AG09319 (cell line): ENCODE results near the gene MED27.
"Not testable (repeated sequence)": the region's sequence is repeated elsewhere in the genome, so short reads cannot be mapped to it uniquely, and the experiment has no call there.

Source experiments
- DNase-seq: peaks from one replicate; pipeline ENCODE4 v3.0.0-alpha.2; 2010; ENCODE audit warnings: low read depth; ENCODE audit errors: extremely low read depth
- CTCF ChIP-seq: IDR thresholded peaks from 2 replicates; pipeline ENCODE4 v1.5.1; 2011; ENCODE audit warnings: low read depth, mild to moderate bottlenecking, inconsistent platforms, low read length, moderate library complexity

Gene MED27

DNA sequence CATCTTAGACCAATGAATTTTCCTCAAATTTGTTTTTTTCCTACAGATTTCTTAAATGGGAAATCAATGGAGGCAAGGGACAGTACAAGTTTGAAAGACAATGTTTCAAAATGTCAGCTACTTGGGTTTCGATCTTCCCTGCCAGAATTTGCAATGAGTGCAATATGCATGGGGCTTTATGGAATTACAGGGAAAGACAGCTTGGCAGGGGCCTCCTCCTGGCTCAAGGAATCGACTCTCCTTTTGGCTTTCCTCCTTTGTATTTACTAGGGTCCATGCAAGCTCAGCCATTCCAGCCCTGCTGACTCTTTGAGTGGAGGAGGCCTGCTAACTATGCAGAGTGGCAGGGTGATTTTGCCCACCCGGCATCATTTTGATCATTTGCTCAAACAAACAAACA is 63.2 kb downstream of the MED27 start:
- no peak for DNase-seq
- TF ChIP-seq CTCF: no peak

- no peak for DNase-seq
- no peak for TF ChIP-seq CTCF
Observed at GRCh38 chr9:132015866-132016265, 63.8 kb downstream of the MED27 start.

DNA sequence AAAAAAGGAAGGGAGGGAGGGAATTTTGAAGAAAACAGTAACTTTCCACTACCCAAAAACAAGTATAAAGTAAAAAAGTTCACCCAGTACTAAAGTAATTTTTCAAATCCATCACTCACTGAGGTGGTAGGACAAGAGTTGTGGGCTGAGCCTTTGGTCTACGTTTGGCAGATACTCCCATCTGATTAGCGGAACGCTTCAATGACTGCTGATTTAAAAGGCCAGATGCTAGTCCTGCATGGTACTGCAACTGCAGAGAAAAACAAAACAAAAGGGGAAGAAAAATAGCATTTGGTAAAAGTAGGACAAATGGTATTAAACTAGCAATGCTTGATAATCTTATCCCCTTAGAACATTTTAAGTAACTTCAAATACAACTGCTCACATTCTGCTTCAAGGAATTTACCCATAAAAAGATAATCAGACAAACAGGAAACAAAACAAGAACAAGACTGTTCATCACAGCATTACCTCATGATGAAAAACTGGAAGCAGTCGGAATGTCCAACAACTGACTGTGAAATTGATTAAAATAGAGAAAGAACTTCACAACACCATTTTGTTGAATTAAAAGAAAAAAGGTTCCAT is 65.4 kb downstream of the MED27 start:
- TF ChIP-seq CTCF: no peak

DNA sequence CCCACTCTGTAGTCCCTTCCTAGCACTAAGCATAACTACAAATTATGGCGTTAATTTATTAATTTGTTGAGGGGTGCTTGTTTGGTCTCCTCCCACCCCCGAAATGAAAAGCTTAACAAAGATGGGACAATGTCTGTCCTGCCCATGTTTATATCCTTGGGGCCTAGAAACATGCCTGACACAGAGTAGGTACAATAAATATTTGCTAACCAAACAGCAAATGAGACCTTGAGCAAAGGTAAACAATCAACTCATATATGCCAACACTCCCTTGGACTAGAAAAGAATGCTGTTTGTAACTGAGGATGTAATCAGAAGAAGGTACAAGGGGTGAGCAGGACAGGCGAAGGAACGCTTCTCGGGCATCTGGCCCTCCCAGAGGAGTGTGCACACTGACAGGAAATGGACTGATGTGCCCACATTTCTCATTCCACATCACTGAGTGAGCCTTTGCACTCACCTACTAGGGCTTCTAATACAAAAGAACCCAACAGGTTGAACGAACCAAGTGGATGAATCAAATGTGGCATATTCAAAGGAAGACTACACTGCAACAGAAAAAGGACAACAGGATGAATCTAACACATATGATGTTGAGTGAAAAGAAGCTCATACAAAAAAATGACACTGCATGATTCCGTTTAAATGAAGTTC is 66.8 kb downstream of the MED27 start:
- DNase-seq: no peak
- no peak for TF ChIP-seq CTCF

More for the DNA sequence above, 65.4 kb downstream of the MED27 start:
- no peak for DNase-seq

- no peak for TF ChIP-seq CTCF
- DNase-seq: no peak
Observed at GRCh38 chr9:132011896-132012295, 67.8 kb downstream of the MED27 start.

DNA sequence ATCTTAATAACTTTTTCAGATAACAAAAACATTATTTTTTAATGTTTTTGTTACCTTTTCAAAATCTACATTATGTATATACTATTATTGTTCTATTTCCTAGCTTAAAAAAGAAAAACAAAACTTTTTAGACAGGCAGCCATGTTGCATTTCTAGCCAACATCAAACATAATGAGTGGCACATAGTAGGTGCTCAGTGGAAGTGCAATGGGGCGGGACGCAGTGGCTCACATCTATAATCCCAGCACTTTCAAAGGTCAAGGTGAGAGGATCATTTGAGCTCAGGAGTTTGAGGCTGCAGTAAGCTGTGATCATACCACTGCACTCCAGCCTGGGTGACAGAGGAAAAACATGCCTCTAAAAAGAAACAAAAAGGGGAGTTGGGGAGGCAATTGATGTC is 68.4 kb downstream of the MED27 start:
- DNase-seq: no peak
- no peak for TF ChIP-seq CTCF

DNA sequence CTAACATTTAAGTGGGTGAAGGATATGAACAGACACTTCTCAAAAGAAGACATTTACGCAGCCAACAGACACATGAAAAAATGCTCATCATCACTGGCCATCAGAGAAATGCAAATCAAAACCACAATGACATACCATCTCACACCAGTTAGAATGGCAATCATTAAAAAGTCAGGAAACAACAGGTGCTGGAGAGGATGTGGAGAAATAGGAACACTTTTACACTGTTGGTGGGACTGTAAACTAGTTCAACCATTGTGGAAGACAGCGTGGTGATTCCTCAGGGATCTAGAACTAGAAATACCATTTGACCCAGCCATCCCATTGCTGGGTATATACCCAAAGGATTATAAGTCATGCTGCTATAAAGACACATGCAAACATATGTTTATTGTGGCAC is 69.5 kb downstream of the MED27 start:
- not testable (repeated sequence) for DNase-seq
